Tibial nerve (tissue), 4 donors: Measurements from ENCODE around the gene SLC11A2. TPM values are rescaled to one million over a fixed set of nuclear protein-coding genes. Genes with fewer than 3 reads are reported as not detected.
A peak's percentile ranks its signal among the peaks of the same experiment; 100 is the strongest.

Experiments used
- DNase-seq, 2 donors: peaks; one replicate each; pipeline ENCODE4 v3.0.0-alpha.2; 2019; ENCODE audit warnings: low spot score in 2 of 2
- H3K27ac ChIP-seq, 4 donors: fragments of 200-600 bp; sonication (generic) in 3 of 4; one replicate each; pipeline ENCODE4 v1.5.1; 2017 to 2019; ENCODE audit warnings: mild to moderate bottlenecking in 1 of 4
- H3K27me3 ChIP-seq, 2 donors: fragments of 200-600 bp; sonication (generic) in 1 of 2; one replicate each; pipeline versions ENCODE4 v1.5.1 to v1.6.0; 2017 to 2019
- H3K36me3 ChIP-seq, 3 donors: fragments of 200-600 bp; sonication (generic); one replicate each; pipeline ENCODE4 v1.5.1; 2018 to 2019
- H3K4me1 ChIP-seq, 4 donors: fragments of 200-600 bp; sonication (generic) in 3 of 4; one replicate each; pipeline ENCODE4 v1.5.1; 2017 to 2019
- H3K4me3 ChIP-seq, 4 donors: fragments of 200-600 bp; sonication (generic) in 3 of 4; one replicate each; pipeline ENCODE4 v1.5.1; 2017 to 2019; ENCODE audit warnings: mild to moderate bottlenecking in 1 of 4, moderate library complexity in 1 of 4
- H3K9me3 ChIP-seq, 4 donors: fragments of 200-600 bp; sonication (generic) in 3 of 4; one replicate each; pipeline ENCODE4 v1.5.1; 2017 to 2019
- EP300 ChIP-seq, 2 donors: sonication (generic); formaldehyde crosslinking; IDR thresholded peaks; one replicate each; pipeline ENCODE4 v1.6.1; 2017; ENCODE audit warnings: antibody characterized with exemption in 2 of 2, mild to moderate bottlenecking in 1 of 2
- POLR2A ChIP-seq, 2 donors: fragments of 450-650 bp; IDR thresholded peaks; one replicate each; pipeline ENCODE4 v1.6.1; 2017; ENCODE audit warnings: antibody characterized with exemption in 2 of 2, mild to moderate bottlenecking in 2 of 2, moderate library complexity in 2 of 2
- WGBS, 2 donors: methylation state at CpG; one replicate each; pipeline ENCODE4 v1.1.5; 2018; 5-methylcytosine and 5-hydroxymethylcytosine counted together
- total RNA-seq, 4 donors: library from RNA; depleted of rRNA; stranded (reverse); fragments of >200 nt; gene quantifications; one replicate each; pipeline ENCODE4 v1.1.0, GENCODE V29; 2016
- TF ChIP-seq, protein P1 (sequence below), 5 experiments: fragments of 200-600 bp in 3 of 5; fragments of 450-650 bp in 2 of 5; sonication (generic) in 3 of 5; IDR thresholded peaks; one replicate each; pipeline ENCODE4 v1.5.1; 2016 to 2019; ENCODE audit warnings: antibody characterized with exemption in 5 of 5, mild to moderate bottlenecking in 3 of 5, moderate library complexity in 2 of 5

SLC11A2 gene
- total RNA-seq, 4 donors from 2014 or later, result 44.0 to 81.9 (median 51.2) TPM

DNA sequence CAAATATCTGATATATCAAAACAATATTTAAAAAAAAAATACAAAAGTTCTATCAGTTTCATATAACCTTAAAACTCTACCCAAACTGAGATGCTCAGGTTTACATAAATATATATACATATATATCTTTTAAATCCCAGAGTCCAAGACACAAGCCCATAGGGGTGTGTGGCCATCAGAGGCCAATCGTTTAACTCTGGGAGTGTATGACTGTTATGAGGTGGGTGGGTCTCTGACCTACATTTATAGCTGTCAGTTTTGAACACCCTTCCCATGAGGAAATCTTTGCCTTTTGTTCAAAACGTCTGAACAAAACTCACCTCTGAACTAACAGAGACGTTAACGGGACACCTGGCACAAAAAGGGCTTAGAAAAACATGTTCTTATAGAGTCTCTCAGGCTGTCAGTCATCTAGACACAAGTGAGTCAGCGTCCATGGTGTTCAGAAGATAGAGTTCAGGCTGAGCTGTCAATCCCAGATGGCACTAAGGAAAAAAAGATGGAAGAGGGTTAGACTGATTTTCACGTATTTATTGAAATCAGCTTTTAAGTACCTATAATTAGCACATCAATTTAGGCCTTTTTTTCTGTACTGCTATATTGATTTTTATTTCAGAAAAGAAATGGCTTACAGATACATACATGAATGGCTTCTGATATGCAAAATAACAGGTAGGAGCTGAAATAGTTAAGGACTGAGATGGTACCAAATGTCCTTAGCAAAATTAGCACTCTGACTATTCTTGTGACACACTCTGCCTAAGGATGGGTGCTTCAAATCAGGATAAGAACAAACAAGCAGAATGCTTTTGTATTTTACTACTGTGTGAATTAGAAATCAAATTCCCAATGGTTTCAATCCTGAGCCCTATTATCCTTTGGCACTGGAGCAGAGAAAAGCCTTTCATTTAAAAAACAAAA, 44.6 kb downstream of the SLC11A2 start:
- DNase-seq, result no peak
- H3K4me3 ChIP-seq, result no peak overlapping the region
- H3K36me3 ChIP-seq, result peaks cover 0 to 25% (median 0%) of the 10 kb centered on the region in 3 donors
- H3K4me1 ChIP-seq, result peaks cover 0 to 32% (median 21%) of the 10 kb centered on the region in 4 donors
- TF ChIP-seq, protein P1, sequence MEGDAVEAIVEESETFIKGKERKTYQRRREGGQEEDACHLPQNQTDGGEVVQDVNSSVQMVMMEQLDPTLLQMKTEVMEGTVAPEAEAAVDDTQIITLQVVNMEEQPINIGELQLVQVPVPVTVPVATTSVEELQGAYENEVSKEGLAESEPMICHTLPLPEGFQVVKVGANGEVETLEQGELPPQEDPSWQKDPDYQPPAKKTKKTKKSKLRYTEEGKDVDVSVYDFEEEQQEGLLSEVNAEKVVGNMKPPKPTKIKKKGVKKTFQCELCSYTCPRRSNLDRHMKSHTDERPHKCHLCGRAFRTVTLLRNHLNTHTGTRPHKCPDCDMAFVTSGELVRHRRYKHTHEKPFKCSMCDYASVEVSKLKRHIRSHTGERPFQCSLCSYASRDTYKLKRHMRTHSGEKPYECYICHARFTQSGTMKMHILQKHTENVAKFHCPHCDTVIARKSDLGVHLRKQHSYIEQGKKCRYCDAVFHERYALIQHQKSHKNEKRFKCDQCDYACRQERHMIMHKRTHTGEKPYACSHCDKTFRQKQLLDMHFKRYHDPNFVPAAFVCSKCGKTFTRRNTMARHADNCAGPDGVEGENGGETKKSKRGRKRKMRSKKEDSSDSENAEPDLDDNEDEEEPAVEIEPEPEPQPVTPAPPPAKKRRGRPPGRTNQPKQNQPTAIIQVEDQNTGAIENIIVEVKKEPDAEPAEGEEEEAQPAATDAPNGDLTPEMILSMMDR (IDR thresholded peaks at IDR 0.05), result no peak
- no peak for TF ChIP-seq EP300 (IDR thresholded peaks at IDR 0.05)
- no peak for TF ChIP-seq POLR2A (IDR thresholded peaks at IDR 0.05)
- no peaks in the 10 kb centered on the region for H3K27me3 ChIP-seq
- peak overlapping the region in 1 of 4 donors; percentile 45 for H3K27ac ChIP-seq
- WGBS, 2 donors, result 69 to 70% methylated on average over 6 of the region's 6 CpGs
- H3K9me3 ChIP-seq, result no peaks in the 10 kb centered on the region

DNA sequence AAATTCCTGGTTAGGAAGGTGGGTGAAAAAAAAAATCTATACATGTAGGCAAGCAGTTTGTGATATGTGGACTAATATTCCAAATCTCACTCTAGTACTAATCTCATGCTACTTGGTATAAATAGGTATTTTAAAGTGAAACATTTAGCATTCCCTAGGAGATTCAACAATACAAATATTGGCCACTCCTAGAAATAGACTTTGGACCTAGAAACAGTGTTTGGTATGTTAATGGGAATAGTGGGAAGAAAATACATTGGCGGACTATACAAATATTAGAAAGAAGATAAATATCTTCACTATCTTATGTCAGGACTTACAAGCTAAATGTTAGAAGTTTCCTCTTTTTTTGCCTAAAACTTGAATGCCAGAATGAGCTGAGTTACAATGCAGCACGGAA, 45.6 kb downstream of the SLC11A2 start:
- 94 to 95% methylated on average over 2 of the region's 2 CpGs for WGBS, 2 donors
- Histone ChIP-seq H3K27me3 (no peaks in the 10 kb centered on the region), H3K4me3 (no peak overlapping the region), H3K36me3 (peaks cover 0 to 25% (median 0%) of the 10 kb centered on the region in 3 donors), H3K4me1 (peaks cover 0 to 21% (median 11%) of the 10 kb centered on the region in 4 donors), H3K9me3 (no peaks in the 10 kb centered on the region), H3K27ac (no peak overlapping the region)
- DNase-seq, result no peak
- TF ChIP-seq, protein P1 (IDR thresholded peaks at IDR 0.05), result no peak
- TF ChIP-seq POLR2A (IDR thresholded peaks at IDR 0.05) (no peak), EP300 (IDR thresholded peaks at IDR 0.05) (no peak)

DNA sequence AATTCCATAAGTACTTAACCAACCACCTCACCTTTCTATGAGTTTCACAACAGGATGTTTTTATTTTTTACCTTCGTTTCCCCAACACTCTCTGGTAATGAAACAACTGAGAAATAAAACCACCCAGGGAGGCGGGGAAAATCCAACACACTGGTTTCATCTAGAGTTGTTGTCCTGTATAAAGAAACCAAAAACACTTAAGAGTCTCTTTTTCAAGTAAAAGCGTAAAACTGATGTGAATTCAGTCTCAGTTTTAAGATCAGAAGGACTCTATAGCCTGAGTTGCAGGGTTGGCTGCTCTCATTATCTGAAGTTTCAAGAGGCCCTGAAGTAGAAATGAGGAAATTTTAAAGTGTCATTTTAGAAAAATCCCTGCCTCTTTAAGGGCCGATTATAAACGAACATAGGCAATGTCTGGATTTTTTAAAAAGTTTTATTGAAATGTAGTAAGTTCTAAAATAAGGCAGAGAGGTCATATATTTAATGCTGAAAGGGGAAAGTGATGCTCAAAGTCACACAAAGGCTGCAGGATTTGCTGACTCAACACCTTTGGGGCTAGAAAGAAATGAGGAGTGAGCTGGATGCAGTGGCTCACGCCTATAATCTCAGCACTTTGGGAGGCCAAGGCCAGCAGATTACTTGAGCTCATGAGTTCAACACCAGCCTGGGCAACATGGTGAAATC, 46.7 kb downstream of the SLC11A2 start:
- H3K27ac ChIP-seq, result no peak overlapping the region
- DNase-seq, result no peak
- no peak for TF ChIP-seq POLR2A (IDR thresholded peaks at IDR 0.05)
- TF ChIP-seq, protein P1 (IDR thresholded peaks at IDR 0.05), result no peak
- no peak for TF ChIP-seq EP300 (IDR thresholded peaks at IDR 0.05)

DNA sequence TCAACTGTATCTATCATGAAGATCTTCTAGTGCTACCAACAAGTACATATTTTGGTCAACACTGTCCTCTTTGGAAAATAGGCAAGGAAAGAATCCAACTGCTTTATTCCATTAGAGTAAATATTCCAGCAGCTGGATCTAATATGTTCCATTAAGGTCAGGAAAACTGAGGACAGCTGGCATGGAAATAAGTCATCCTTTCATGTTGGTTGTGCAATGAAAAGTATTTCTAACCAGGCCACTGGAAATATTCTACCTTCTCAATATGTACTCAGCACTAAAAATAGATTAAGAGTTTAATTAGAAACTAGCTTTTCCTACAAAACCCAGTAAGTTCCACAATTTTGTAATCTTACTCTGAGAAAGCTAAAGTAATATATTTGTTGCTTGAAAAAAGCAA, 54.2 kb downstream of the SLC11A2 start:
- no peak for DNase-seq
- H3K4me1 ChIP-seq, result no peaks in the 10 kb centered on the region
- peaks cover 0 to 54% (median 0%) of the 10 kb centered on the region in 3 donors for H3K36me3 ChIP-seq
- H3K9me3 ChIP-seq, result peaks cover 0 to 5% (median 0%) of the 10 kb centered on the region in 4 donors
- no peaks in the 10 kb centered on the region for H3K27me3 ChIP-seq
- H3K27ac ChIP-seq, result no peak overlapping the region
- H3K4me3 ChIP-seq, result no peak overlapping the region
- TF ChIP-seq, protein P1 (IDR thresholded peaks at IDR 0.05), result no peak
- TF ChIP-seq POLR2A (IDR thresholded peaks at IDR 0.05) (no peak), EP300 (IDR thresholded peaks at IDR 0.05) (peak in 1 of 2 donors; percentile 38)

More for the DNA sequence above, 46.7 kb downstream of the SLC11A2 start:
- 80 to 85% methylated on average over 6 of the region's 6 CpGs for WGBS, 2 donors
- H3K4me3 ChIP-seq, result no peak overlapping the region
- H3K36me3 ChIP-seq, result peaks cover 0 to 25% (median 0%) of the 10 kb centered on the region in 3 donors
- no peaks in the 10 kb centered on the region for H3K9me3 ChIP-seq
- H3K27me3 ChIP-seq, result no peaks in the 10 kb centered on the region
- H3K4me1 ChIP-seq, result peaks cover 0 to 11% (median 5%) of the 10 kb centered on the region in 4 donors

DNA sequence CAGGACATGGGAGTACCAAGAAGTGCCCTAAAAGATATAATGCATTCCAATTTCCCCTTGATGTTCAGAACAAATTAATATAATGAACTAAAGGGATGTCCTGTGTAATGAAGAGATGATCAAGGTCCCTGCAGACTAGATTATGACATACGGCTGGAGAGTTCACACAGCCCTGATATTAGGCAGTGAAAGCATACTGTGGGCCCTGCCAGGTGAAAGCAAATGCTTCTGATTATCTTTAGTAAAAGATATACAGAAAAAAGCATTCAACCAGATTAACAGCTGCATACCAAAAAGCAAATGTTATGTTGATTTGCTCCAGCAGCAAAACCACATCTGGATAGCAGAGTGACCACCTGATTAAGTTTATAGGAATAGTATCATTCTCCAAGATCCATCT, 61.8 kb downstream of the SLC11A2 start:
- no peak overlapping the region for H3K27ac ChIP-seq
- no peak for DNase-seq
- H3K4me1 ChIP-seq, result no peaks in the 10 kb centered on the region
- H3K27me3 ChIP-seq, result no peaks in the 10 kb centered on the region
- no peaks in the 10 kb centered on the region for H3K9me3 ChIP-seq
- H3K36me3 ChIP-seq, result peaks cover 0 to 27% (median 0%) of the 10 kb centered on the region in 3 donors
- 60 to 73% methylated on average over 1 of the region's 1 CpG for WGBS, 2 donors
- TF ChIP-seq EP300 (IDR thresholded peaks at IDR 0.05), result no peak
- TF ChIP-seq, protein P1 (IDR thresholded peaks at IDR 0.05), result no peak
- TF ChIP-seq POLR2A (IDR thresholded peaks at IDR 0.05), result no peak
- H3K4me3 ChIP-seq, result no peak overlapping the region
